HG02759 (cell line): ENCODE results near the gene OR51G1.
"Not testable (repeated sequence)": the region's sequence is repeated elsewhere in the genome, so short reads cannot be mapped to it uniquely, and the experiment has no call there.

Experiments used
- ATAC-seq: cut with Tn5 transposase; IDR thresholded peaks from one replicate; pipeline ENCODE4 v1.9.1; 2021; ENCODE audit warnings: mild to moderate bottlenecking, moderate library complexity; ENCODE audit not compliant: unreplicated experiment

The OR51G1 gene

GRCh38 chr11:4924239-4924638, at the start of gene OR51G1:
Gene OR51G1, minus strand, starts transcription at chr11:4924339. Its CDS starts 0 bp downstream, at chr11:4924339.
- no peak for ATAC-seq

- no peak for ATAC-seq
Measured at GRCh38 chr11:4962816-4963215, 38.7 kb upstream of the OR51G1 start.

- no peak for ATAC-seq
Measured at GRCh38 chr11:4960877-4961276, 36.7 kb upstream of the OR51G1 start.

- no peak for ATAC-seq
Measured at GRCh38 chr11:4957396-4957795, 33.3 kb upstream of the OR51G1 start.

GRCh38 chr11:4955613-4956012, 31.5 kb upstream of the OR51G1 start, which contains the start of gene OR51A2:
Gene OR51A2, minus strand, starts transcription at chr11:4955713. Its CDS starts 0 bp downstream, at chr11:4955713.
- ATAC-seq: not testable (repeated sequence)

- ATAC-seq: no peak
Measured at GRCh38 chr11:4947505-4947904, 23.4 kb upstream of the OR51G1 start, which contains the start of gene OR51A4. Gene OR51A4, minus strand, starts transcription at chr11:4947605. Its CDS starts 505 bp downstream, at chr11:4947100.

GRCh38 chr11:4936745-4937144, 12.6 kb upstream of the OR51G1 start:
- no peak for ATAC-seq

- no peak for ATAC-seq
Measured at GRCh38 chr11:4932751-4933150, 8.6 kb upstream of the OR51G1 start.

GRCh38 chr11:4926608-4927007, 2.5 kb upstream of the OR51G1 start:
- ATAC-seq: no peak

- ATAC-seq: no peak
Measured at GRCh38 chr11:4922304-4922703, 1.8 kb downstream of the OR51G1 start.

GRCh38 chr11:4921796-4922195, 2.3 kb downstream of the OR51G1 start:
- no peak for ATAC-seq

- ATAC-seq: no peak
Measured at GRCh38 chr11:4919250-4919649, 4.9 kb downstream of the OR51G1 start, which contains the start of gene OR51G2. Gene OR51G2, minus strand, starts transcription at chr11:4919350. Its CDS starts 3,687 bp downstream, at chr11:4915663.

GRCh38 chr11:4916581-4916980, 7.6 kb downstream of the OR51G1 start:
- no peak for ATAC-seq

GRCh38 chr11:4903484-4903883, 20.7 kb downstream of the OR51G1 start, which contains the start of gene OR51A7:
Gene OR51A7, plus strand, starts transcription at chr11:4903783. Its CDS starts 3,587 bp downstream, at chr11:4907370.
- ATAC-seq: no peak

GRCh38 chr11:4891996-4892640, 32.0 kb downstream of the OR51G1 start:
- ATAC-seq: no peak

GRCh38 chr11:4890279-4890678, 33.9 kb downstream of the OR51G1 start:
- ATAC-seq: no peak

GRCh38 chr11:4887591-4887990, 36.5 kb downstream of the OR51G1 start:
- ATAC-seq: no peak

- no peak for ATAC-seq
Measured at GRCh38 chr11:4886186-4886585, 38.0 kb downstream of the OR51G1 start.

- ATAC-seq: no peak
Measured at GRCh38 chr11:4884361-4884760, 39.8 kb downstream of the OR51G1 start.

GRCh38 chr11:4882543-4882942, 41.6 kb downstream of the OR51G1 start:
- ATAC-seq: no peak

GRCh38 chr11:4881860-4882500, 42.2 kb downstream of the OR51G1 start, which contains the start of gene OR51T1:
Gene OR51T1, plus strand, starts transcription at chr11:4881900. Its CDS starts 0 bp downstream, at chr11:4881900.
- ATAC-seq: no peak

GRCh38 chr11:4881188-4881587, 43.0 kb downstream of the OR51G1 start:
- ATAC-seq: no peak
